Kidney glomerular epithelial cell (primary cell): ENCODE data around the gene TAGLN2.
"Not testable (repeated sequence)": the region's sequence is repeated elsewhere in the genome, so short reads cannot be mapped to it uniquely, and the experiment has no call there.

Experiments used
- DNase-seq: peaks from one replicate; lab custom pipeline; 2025; lab: John Stamatoyannopoulos, UW

TAGLN2 gene

GRCh38 chr1:159899634-159900033 is 25.7 kb downstream of the TAGLN2 start:
- not testable (repeated sequence) for DNase-seq

DNA sequence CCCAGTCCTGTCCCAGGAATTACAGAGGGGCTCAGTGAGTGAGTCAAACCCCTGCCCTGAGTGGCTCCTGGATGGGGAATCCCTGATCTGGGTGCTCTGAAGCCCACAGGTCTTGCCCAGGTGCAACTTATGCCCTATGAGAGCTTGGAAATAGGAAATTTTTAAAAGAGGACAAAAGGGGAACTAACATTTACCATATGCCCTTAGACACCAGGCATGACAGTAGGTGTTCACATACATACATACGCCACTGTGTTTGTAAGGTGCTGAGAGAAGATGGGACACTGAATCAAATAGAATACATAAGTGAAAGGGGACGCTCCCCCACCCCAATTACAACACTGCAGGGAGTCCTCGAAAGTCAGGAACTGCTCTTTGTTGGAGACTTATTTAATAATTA is 26.8 kb downstream of the TAGLN2 start:
- no peak for DNase-seq

GRCh38 chr1:159897962-159898361 is 27.3 kb downstream of the TAGLN2 start:
- no peak for DNase-seq

GRCh38 chr1:159896546-159896930 is 28.8 kb downstream of the TAGLN2 start:
- no peak for DNase-seq

GRCh38 chr1:159895836-159896545 is 29.3 kb downstream of the TAGLN2 start:
- no peak for DNase-seq

DNA sequence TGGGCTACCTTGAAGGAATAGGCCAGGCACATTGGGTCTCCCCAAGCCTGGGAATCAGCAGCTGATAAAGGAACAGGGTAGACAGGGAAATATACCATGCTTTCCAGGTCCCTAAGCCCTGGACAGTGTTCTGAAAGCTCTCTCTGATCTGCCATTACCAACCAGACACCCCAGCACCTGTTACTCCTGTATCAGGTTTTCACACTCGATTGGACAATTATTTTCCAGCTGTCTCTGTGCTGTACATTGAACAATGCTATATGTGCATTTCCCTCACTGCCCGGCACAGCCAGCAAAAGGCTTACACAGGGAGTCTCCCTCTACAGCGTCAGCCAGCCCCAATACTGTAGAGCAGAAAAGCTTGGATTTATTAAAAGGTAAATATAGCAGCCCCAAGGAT is 30.0 kb downstream of the TAGLN2 start:
- no peak for DNase-seq

- no peak for DNase-seq
Measured at GRCh38 chr1:159892944-159893343, 32.4 kb downstream of the TAGLN2 start.

GRCh38 chr1:159891275-159892157 is 33.8 kb downstream of the TAGLN2 start:
- peak; percentile 95 for DNase-seq

GRCh38 chr1:159890390-159890789 is 34.9 kb downstream of the TAGLN2 start:
- no peak for DNase-seq

- DNase-seq: no peak
Measured at GRCh38 chr1:159889821-159890252, 35.5 kb downstream of the TAGLN2 start.

GRCh38 chr1:159889202-159889601 is 36.1 kb downstream of the TAGLN2 start:
- DNase-seq: no peak

DNA sequence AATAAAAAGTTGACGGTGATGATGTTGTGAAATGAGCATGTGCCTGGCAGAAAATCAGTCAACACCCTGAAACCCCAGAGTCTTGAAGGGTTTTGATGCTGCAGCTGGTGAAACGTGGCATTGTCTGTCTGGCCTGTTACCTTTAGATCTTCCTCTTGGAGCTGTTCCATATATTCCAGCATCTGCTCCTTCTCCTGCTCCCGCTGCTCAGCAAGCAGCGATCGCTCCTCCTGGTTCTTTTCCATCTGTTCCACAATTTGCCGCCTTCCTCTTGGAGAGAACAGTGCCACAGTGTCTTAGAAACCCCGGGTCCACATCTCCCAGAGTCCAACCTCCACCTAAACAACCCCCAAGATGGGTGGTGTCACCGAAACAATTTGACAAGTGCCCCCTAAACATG is 41.0 kb downstream of the TAGLN2 start:
- DNase-seq: no peak

GRCh38 chr1:159883134-159883533 is 42.2 kb downstream of the TAGLN2 start:
- no peak for DNase-seq

DNA sequence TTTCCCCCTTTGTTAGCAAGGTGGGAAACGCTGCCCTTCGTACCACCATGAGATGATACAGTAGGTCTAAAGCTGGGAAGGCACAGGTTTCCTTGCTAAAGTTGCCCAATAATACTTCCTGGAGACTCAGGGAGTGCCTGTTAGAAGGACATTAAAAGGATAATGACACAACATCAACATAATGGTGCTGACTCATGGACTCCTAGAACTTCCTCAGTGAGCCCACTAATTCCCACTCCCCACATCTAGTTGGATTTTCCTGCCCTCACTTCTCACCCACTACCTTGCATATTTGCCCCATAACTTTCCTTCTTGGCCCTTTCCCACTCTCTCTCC is 42.8 kb downstream of the TAGLN2 start:
- DNase-seq: no peak

GRCh38 chr1:159881622-159882526 is 43.4 kb downstream of the TAGLN2 start:
- DNase-seq: peak; percentile 98

DNA sequence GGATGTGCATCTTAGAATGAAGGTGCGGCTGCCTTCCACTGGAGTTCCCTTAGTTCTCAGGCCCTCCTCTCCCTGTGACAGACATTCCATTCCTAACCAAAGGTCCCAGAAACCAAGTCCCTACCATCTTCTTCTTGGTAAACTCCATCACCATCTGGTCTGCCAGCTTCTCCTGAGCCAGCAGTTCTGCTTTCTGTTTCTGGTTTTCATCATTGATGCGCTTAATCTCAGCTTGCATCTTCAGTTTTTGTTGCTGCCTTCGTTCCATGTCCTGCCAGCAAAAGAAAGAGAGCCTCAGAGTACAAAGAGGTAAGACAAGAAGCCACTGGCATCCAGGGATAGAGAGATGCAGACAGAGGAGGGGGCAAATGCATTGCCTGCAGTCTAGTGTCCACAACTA is 44.9 kb downstream of the TAGLN2 start:
- DNase-seq: no peak

DNA sequence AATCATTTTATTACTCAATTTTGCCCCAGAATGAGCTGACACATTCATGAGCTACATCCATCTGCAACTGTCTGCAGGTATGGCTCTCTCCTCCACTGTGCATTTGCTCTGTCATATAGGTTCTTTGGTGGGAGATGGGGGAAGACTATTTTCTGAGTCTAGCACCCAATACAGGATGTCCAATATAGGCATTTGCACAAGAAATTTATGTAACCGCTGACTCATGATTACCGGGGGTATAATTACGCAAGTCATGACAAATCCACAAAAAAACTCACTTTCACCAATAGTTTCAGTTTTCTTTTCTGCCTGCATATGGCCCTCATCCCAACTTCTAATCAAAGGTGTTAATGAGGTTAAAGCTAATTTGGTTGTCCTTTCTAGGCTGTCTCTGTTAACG is 45.3 kb downstream of the TAGLN2 start:
- no peak for DNase-seq

- no peak for DNase-seq
Measured at GRCh38 chr1:159879136-159879535, 46.2 kb downstream of the TAGLN2 start.

DNA sequence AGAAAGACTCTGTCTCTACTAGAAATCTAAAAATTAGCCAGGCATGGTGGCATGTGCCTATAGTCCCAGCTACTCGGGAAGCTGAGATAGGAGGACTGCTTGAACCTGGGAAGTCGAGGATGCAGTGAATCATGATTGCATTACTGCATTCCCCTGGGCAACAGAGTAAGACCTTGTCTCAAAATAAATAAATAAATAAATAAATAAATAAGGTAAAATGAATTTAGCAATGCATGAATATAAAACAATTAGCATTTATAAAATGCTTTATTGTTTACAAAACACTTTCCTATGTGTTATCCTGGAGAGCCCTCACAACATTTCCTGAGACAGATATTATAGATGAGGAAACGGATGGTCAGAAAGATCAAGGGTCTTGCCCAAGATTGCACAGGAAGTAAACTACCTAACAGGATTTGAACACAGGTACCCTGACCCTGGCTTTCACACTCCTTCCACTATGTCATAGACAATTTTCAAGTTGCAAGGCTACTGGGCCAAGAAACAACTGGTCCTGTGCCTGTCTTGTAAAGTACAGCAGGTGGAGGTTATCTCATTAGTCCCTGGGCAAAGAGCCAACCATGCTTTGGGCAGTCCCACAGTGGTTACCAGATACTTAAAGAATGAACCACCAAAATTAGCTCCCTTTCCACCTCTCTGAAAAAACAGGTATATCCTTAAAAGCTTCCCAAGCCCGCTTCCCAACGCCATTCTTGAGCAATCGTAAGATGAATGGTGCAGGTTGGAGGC is 47.4 kb downstream of the TAGLN2 start:
- DNase-seq: no peak

DNA sequence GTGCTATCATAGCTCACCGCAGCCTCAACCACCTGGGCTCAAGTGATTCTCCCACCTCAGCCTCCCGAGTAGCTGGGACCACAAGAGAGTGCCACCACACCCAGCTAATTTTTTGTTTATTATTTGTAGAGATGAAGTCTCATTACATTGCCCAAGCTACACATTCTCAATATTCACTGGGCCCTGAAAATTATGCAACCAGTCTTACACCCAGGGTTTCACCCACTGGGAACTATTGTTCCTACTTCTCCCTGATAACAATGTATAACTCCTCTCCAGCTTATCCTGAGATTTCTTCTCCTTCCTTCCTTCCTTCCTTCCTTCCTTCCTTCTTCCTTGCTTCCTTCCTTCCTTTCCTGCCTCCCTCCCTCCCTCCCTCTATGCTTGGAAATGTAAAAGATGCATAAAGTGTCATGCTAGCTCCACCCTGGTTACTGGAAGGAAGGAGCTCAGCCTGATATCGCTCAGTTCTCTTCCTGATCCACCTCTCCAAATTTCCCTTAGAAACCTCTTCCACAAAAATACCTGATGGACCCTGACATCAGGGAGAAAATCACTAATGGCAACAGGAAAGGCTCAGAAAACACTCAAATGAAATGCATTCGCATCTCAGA is 51.7 kb downstream of the TAGLN2 start:
- DNase-seq: no peak

- no peak for DNase-seq
Measured at GRCh38 chr1:159872891-159873290, 52.4 kb downstream of the TAGLN2 start.
